HG02642 (cell line): ENCODE results near the gene ITGB8.
"Not testable (repeated sequence)": the region's sequence is repeated elsewhere in the genome, so short reads cannot be mapped to it uniquely, and the experiment has no call there.

ENCODE experiments used
- ATAC-seq: cut with Tn5 transposase; IDR thresholded peaks from one replicate; pipeline ENCODE4 v1.9.1; 2021; ENCODE audit warnings: mild to moderate bottlenecking; ENCODE audit not compliant: unreplicated experiment, poor library complexity

Gene ITGB8

GRCh38 chr7:20330239-20330927 lies at the start of gene ITGB8:
TSS of gene ITGB8 (plus strand) at chr7:20330900. CDS start at chr7:20331807, 907 bp downstream.
- peak; percentile 62 for ATAC-seq

- no peak for ATAC-seq
Measured at GRCh38 chr7:20282959-20283358, 47.7 kb upstream of the ITGB8 start.

DNA sequence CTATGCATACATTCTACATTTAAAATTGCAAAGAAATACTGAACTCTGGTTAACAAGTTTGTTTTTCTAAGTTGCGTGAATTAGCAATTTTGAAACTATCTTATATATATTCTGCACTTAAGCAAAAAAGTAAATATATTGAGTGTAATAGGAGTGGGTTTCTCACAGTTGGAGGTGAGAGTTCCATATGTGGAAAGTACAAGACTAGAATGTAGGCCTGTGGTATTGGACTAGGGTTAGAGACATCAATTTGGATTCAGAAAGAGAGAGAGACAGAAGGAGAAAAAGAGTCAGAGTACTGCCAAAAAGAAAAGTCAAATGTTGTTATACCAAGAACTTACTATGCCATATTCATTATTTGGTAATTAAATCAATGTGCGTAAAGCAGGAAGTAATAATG lies 47.3 kb upstream of the ITGB8 start:
- no peak for ATAC-seq

GRCh38 chr7:20284003-20284770 lies 46.5 kb upstream of the ITGB8 start:
- no peak for ATAC-seq

DNA sequence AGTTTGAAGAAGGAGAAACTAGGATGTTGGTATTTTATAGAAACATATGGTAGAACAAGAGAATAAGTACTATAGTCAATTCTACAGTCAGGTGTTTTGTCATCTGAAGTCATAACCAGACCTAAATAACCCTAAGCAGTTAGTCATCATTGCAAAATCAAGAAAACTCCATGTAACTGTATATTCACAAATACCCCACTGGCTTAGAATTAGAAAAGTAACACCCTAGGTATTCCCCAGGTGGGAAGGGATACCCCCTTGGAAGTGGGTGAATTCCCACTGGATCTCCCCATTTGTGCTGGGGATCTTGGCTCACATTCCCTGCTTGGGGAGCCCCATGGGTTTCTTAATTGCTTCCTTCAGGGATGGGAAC lies 45.9 kb upstream of the ITGB8 start:
- no peak for ATAC-seq

- ATAC-seq: peak; percentile 59
Measured at GRCh38 chr7:20287317-20287716, 43.4 kb upstream of the ITGB8 start.

DNA sequence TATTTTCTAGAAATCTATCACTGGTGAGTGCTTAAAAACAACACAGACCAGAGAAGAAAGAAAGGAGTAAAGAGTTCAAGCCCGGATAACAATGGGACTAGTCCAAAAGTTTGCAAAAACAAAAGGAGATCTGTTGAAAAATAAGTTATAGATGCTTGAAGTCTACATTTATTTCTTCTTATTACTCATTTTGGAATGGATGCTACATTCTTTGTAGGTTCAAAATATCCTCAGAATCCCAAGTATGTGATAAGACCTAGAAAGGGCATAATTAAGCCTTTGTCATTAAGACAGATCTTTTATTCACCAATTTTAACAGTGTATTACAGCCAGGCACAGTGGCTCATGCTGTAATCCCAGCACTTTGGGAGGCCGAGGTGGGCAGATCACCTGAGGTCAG lies 42.7 kb upstream of the ITGB8 start:
- ATAC-seq: no peak

DNA sequence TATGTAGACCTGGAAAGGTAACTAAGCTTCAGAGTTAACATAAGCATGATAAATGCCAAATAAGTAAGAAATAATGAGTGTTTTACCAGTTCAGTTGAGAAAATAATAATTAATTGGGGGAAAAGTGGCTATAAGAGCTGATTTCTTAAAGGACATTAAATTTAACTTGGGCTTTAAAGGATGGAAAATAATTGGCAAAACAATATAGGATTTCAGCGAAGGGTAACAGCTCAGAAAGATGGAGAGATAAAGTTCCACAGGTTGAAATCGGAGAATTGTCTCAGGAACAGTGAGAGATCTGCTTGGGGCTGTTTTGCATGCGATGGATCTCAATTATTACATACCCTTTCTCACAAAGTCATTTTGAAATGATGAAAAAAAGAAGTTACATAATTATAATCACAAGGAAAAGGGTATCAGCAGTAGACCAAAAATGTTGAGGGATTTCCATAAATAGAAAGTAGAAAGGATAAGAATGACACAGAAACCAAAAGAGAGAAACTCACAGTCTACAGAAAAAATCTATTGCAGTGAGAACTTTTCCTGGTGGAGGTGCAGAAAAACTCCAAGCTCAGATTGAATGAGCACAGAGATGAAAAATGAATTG lies 40.1 kb upstream of the ITGB8 start:
- ATAC-seq: no peak

DNA sequence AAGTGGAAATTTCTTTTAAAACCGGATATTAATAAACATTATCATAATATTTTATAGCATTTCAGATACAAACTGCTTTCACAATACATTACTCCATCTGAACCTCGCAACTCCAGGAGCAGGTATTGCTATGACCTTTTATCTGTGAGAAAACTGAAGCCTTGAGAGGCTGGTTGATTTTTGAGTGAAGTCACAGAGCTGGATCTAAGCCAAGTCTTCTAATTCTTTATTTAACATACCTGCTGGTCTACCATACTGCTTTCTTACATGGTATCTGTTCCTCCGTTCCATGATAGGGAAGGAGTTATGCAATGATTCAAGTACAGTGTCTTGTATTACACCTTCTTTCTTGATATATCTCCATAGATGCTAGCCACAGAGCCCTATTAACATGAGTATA lies 37.4 kb upstream of the ITGB8 start:
- ATAC-seq: no peak

DNA sequence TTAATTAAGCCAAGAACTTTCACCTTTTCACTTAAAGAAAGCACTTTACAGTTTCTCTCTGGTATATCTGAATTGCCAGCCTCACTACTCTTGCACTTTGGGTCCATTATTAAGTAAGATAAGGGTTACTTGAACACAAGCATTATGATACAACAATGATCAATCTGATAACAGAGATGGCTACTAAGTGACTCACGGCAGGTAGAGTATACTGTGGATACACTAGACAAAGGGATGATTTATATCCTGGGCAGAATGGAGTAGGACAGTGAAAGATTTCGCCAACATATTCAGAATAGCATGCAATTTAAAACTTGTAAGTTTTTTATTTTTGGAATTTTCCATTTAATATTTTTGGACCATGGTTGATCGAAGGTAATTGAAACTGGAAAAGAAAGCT lies 34.3 kb upstream of the ITGB8 start:
- no peak for ATAC-seq

GRCh38 chr7:20296901-20297300 lies 33.8 kb upstream of the ITGB8 start:
- ATAC-seq: no peak

- peak; percentile 45 for ATAC-seq
Measured at GRCh38 chr7:20298486-20298901, 32.2 kb upstream of the ITGB8 start.

DNA sequence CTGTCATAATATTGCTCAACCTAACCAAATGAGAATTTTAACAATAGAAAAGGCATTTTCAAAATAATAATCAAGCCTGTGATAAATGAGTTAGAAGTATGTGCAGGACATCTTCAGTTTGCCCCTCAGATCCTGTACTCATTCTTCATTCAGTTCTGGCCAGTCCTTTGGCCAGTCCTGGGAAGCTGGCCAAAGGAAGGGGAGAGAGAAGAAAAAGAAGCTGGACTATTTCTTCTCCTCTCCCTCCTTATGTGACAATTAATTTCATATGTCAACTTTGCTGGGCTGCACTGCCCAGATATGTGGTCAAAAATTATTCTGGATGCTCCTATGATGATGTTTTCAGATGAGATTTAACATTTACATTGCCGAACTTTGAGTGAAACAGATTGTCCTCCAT lies 31.6 kb upstream of the ITGB8 start:
- ATAC-seq: no peak

DNA sequence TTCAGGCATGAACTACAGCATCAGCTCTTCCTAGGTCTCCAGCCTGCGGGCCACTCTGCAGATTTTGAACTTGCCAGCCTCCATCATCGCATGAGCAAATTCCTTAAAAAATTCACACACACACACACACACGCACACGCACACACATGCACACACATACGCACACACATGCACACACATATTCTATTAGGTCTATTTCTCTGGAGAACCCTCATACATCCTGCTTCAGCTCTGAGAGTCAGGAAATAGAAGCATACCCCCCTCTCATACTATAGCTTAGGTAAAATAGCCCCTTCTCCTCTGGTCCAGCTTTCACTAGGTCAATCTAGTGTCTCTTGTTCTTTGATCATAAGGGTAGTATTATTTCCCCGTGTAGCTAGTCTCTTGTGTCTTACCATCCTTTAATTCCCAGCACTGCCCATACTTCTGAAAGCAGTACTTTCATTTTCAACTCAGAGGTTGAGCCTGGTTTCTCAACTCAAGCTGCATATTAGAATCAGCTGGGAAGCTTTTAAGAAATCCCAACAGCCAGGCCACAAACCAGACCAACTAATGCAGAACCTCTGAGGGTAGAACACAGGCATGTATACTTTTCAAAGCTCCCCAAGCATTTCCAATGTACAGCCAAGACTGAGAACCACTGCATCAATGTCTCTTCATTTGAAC lies 30.9 kb upstream of the ITGB8 start:
- ATAC-seq: peak; percentile 67

- ATAC-seq: peak; percentile 29
Measured at GRCh38 chr7:20301311-20301939, 29.3 kb upstream of the ITGB8 start.

DNA sequence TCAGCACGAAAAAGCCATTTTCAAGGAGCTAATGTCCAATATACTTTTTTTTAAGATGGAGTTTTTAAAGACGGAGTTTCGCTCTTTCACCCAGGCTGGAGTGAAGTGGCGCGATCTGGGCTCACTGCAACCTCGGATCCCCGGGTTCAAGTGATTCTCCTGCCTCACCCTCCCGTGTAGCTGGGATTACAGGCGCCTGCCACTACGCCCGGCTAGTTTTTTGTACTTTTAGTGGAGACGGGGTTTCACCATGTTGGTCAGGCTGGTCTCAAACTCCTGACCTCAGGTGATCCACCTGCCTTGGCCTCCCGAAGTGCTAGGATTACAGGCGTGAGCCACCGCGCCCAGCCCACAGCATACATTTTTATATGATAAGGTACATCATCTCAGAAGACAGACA lies 28.4 kb upstream of the ITGB8 start:
- not testable (repeated sequence) for ATAC-seq

GRCh38 chr7:20302891-20303290 lies 27.8 kb upstream of the ITGB8 start:
- no peak for ATAC-seq

- no peak for ATAC-seq
Measured at GRCh38 chr7:20304366-20304765, 26.3 kb upstream of the ITGB8 start.

GRCh38 chr7:20305726-20306125 lies 25.0 kb upstream of the ITGB8 start:
- no peak for ATAC-seq

DNA sequence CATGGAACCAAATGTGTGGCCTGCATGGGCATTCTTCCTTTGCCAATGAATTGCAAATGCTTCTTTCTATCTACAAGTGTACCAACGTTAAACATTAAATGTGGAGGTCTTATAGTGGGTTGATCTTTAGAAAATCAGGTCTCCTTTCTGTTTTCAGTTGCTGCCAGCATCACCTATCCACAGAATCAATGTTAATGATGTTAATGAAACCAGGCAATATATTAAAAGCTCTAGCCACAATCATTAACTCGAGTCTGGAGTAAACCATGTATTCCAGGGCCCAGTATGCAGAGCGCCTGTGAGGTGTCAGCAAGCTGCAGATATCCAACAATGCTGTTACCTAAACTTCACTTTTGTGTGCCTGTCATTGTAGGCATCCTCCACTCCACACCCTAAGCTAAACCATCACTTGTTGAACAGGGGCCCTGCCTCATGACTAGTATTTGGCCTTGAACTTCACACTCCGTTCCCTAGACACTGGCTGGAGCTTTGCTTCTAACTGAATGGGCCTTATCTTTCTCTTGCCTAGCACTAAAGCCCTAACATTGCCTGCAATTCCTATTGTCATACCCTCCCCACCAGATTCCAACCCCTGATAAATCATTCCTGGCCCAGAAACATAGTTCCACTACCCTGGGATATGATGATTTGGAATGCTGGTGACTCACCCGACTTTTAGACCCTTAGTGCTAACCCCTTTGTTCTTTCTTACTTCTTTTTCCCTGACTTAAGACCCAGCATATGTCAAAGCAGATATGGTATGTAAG lies 24.3 kb upstream of the ITGB8 start:
- no peak for ATAC-seq
